H9 (cell line): ENCODE data around the gene TRAPPC2. TPM values are rescaled to one million over a fixed set of nuclear protein-coding genes. Genes with fewer than 3 reads are reported as not detected.

Experiments used
- DNase-seq: peaks from one replicate; pipeline ENCODE4 v3.0.0-alpha.2; 2017
- H2AFZ ChIP-seq: one replicate; pipeline ENCODE4 v1.6.1; 2013; ENCODE audit warnings: mild to moderate bottlenecking, low read length, control low read depth, moderate library complexity
- H2AK5ac ChIP-seq: 2 replicates; pipeline ENCODE4 v1.6.1; 2013; ENCODE audit warnings: low read length, control low read depth, mixed read lengths; ENCODE audit not compliant: insufficient read length
- H2BK120ac ChIP-seq: one replicate; pipeline ENCODE4 v1.6.1; 2013; ENCODE audit warnings: low read depth, mild to moderate bottlenecking, low read length, control low read depth, inconsistent platforms; ENCODE audit not compliant: poor library complexity, severe bottlenecking
- H2BK12ac ChIP-seq: 2 replicates; pipeline ENCODE4 v1.6.1; 2013; ENCODE audit warnings: low read length, control low read depth, mixed read lengths, low read depth; ENCODE audit not compliant: insufficient read length
- H2BK15ac ChIP-seq: 2 replicates; pipeline ENCODE4 v1.6.1; 2013; ENCODE audit warnings: low read depth, low read length, control low read depth
- H2BK20ac ChIP-seq: one replicate; pipeline ENCODE4 v1.6.1; 2013; ENCODE audit warnings: low read depth, mild to moderate bottlenecking, low read length, control low read depth, inconsistent platforms; ENCODE audit not compliant: poor library complexity, severe bottlenecking
- H2BK5ac ChIP-seq: 2 replicates; pipeline ENCODE4 v1.6.1; 2013; ENCODE audit warnings: low read length, control low read depth, mixed read lengths; ENCODE audit not compliant: insufficient read length
- H3K14ac ChIP-seq: 2 replicates; pipeline ENCODE4 v1.6.1; 2013; ENCODE audit warnings: low read length, control low read depth; ENCODE audit not compliant: insufficient read depth
- H3K18ac ChIP-seq: 2 replicates; pipeline ENCODE4 v1.6.1; 2013; ENCODE audit warnings: low read depth, mild to moderate bottlenecking, mixed read lengths, low read length, control low read depth; ENCODE audit not compliant: insufficient read length
- H3K23ac ChIP-seq: 2 replicates; pipeline ENCODE4 v1.6.1; 2013; ENCODE audit warnings: low read length, control low read depth, mixed read lengths, low read depth; ENCODE audit not compliant: insufficient read length
- H3K23me2 ChIP-seq: 2 replicates; pipeline ENCODE4 v1.6.1; 2013; ENCODE audit warnings: low read depth, mild to moderate bottlenecking, mixed read lengths, low read length, control low read depth; ENCODE audit not compliant: insufficient read length, poor library complexity, severe bottlenecking
- H3K27ac ChIP-seq: 2 replicates; pipeline ENCODE4 v1.5.1; 2013; ENCODE audit warnings: low read length, control low read depth, mixed read lengths, low read depth; ENCODE audit not compliant: insufficient read length
- H3K27me3 ChIP-seq: 2 replicates; pipeline ENCODE4 v1.6.1; 2013; ENCODE audit warnings: low read length, control low read depth, inconsistent platforms; ENCODE audit not compliant: insufficient read depth
- H3K4ac ChIP-seq: 2 replicates; pipeline ENCODE4 v1.6.1; 2013; ENCODE audit warnings: low read depth, mild to moderate bottlenecking, control low read depth, inconsistent platforms, low read length, moderate library complexity
- H3K4me1 ChIP-seq: 2 replicates; pipeline ENCODE4 v1.6.1; 2013; ENCODE audit warnings: low read length, control low read depth, inconsistent platforms; ENCODE audit not compliant: insufficient read depth
- H3K4me2 ChIP-seq: 2 replicates; pipeline ENCODE4 v1.6.1; 2013; ENCODE audit warnings: low read length, control low read depth, mixed read lengths; ENCODE audit not compliant: insufficient read length, insufficient read depth
- H3K56ac ChIP-seq: 2 replicates; pipeline ENCODE4 v1.6.1; 2013; ENCODE audit warnings: low read depth, mild to moderate bottlenecking, mixed read lengths, low read length, control low read depth; ENCODE audit not compliant: insufficient read length
- H3K79me1 ChIP-seq: 2 replicates; pipeline ENCODE4 v1.6.1; 2013; ENCODE audit warnings: low read depth, mild to moderate bottlenecking, moderate library complexity, low read length, control low read depth, inconsistent platforms; ENCODE audit not compliant: insufficient read depth, poor library complexity, severe bottlenecking
- H3K79me2 ChIP-seq: 2 replicates; pipeline ENCODE4 v1.6.1; 2013; ENCODE audit warnings: low read length, control low read depth, inconsistent platforms; ENCODE audit not compliant: insufficient read depth
- H3K9ac ChIP-seq: 2 replicates; pipeline ENCODE4 v1.6.1; 2013; ENCODE audit warnings: low read length, control low read depth, mixed read lengths; ENCODE audit not compliant: insufficient read length; ENCODE audit errors: extremely low read depth
- H3K9me3 ChIP-seq: one replicate; pipeline ENCODE4 v1.6.1; 2013; ENCODE audit warnings: low read depth, low read length, inconsistent platforms; ENCODE audit not compliant: control insufficient read depth
- H3T11ph ChIP-seq: one replicate; pipeline ENCODE4 v1.6.1; 2013; ENCODE audit warnings: mild to moderate bottlenecking, low read length, control low read depth, inconsistent platforms
- H4K20me1 ChIP-seq: one replicate; pipeline ENCODE4 v1.6.1; 2013; ENCODE audit not compliant: control insufficient read depth, insufficient read length, insufficient read depth
- H4K5ac ChIP-seq: 2 replicates; pipeline ENCODE4 v1.6.1; 2013; ENCODE audit warnings: low read depth, mild to moderate bottlenecking, mixed read lengths, low read length, control low read depth; ENCODE audit not compliant: insufficient read length
- H4K8ac ChIP-seq: replicated peaks from 2 replicates; pipeline ENCODE4 v1.6.1; 2013; ENCODE audit warnings: low read length, control low read depth, mixed read lengths, low read depth; ENCODE audit not compliant: insufficient read length
- H4K91ac ChIP-seq: 2 replicates; pipeline ENCODE4 v1.6.1; 2013; ENCODE audit warnings: low read depth, mild to moderate bottlenecking, moderate library complexity, mixed read lengths, low read length, control low read depth; ENCODE audit not compliant: insufficient read length
- H3K27ac Mint-ChIP-seq, 3 experiments: 2 replicates in 2 of 3; 3 replicates in 1 of 3; pipeline ENCODE4 v1.8.0; 2020 to 2021; ENCODE audit warnings: mixed read lengths in 3 of 3, mild to moderate bottlenecking in 1 of 3, moderate library complexity in 1 of 3
- H3K27me3 Mint-ChIP-seq: 2 replicates; pipeline ENCODE4 v1.8.0; 2021; ENCODE audit warnings: low read depth, mild to moderate bottlenecking, moderate library complexity, mixed read lengths
- H3K36me3 Mint-ChIP-seq, 3 experiments: 2 replicates in 2 of 3; 3 replicates in 1 of 3; pipeline ENCODE4 v1.8.0; 2020 to 2021; ENCODE audit warnings: low read depth in 3 of 3, mixed read lengths in 3 of 3; ENCODE audit not compliant: insufficient read depth in 1 of 3
- H3K4me1 Mint-ChIP-seq, 2 experiments: 2 replicates each; pipeline ENCODE4 v1.8.0; 2020; ENCODE audit warnings: mixed read lengths in 2 of 2
- H3K4me3 Mint-ChIP-seq, 2 experiments: 2 replicates in 1 of 2; 3 replicates in 1 of 2; pipeline ENCODE4 v1.8.0; 2020 to 2021; ENCODE audit warnings: mild to moderate bottlenecking in 2 of 2, mixed read lengths in 2 of 2, moderate library complexity in 1 of 2
- H3K9me3 Mint-ChIP-seq, 2 experiments: 2 replicates in 1 of 2; 3 replicates in 1 of 2; pipeline ENCODE4 v1.8.0; 2020; ENCODE audit warnings: mild to moderate bottlenecking in 2 of 2, mixed read lengths in 2 of 2, moderate library complexity in 1 of 2
- CTCF ChIP-seq: fragments of 200-600 bp; sonication (generic); conservative IDR thresholded peaks from 3 replicates; pipeline ENCODE4 v1.8.0; 2021; ENCODE audit warnings: antibody characterized with exemption, mild to moderate bottlenecking
- WGBS: extraction: QIAGEN DNeasy Blood & Tissue Kit; methylation state at CpG from one replicate; pipeline ENCODE4 v1.1.7; 2013; ENCODE audit warnings: missing lambda C conversion rate, low lambda C conversion rate, mixed read lengths; ENCODE audit not compliant: insufficient read length; ENCODE audit errors: extremely low coverage; 5-methylcytosine and 5-hydroxymethylcytosine counted together
- total RNA-seq: library from RNA; stranded (reverse); gene quantifications from 2 replicates; pipeline ENCODE4 v1.2.1, GENCODE V29; 2021

The TRAPPC2 gene
- total RNA-seq, 1 experiment from 2014 or later: 13.3 TPM

GRCh38 chrX:13666836-13667235, 67.6 kb downstream of the TRAPPC2 start:
- Mint-ChIP-seq H3K27ac (no peak overlapping the region), H3K27me3 (no peaks in the 10 kb centered on the region; the same call in 1 of the 2 replicates), H3K4me1 (no peaks in the 10 kb centered on the region), H3K4me3 (no peak overlapping the region), H3K36me3 (peaks cover 11 to 24% (median 16%) of the 10 kb centered on the region in 3 experiments; a peak in 6 of 7 replicates), H3K9me3 (peaks cover 29 to 57% of the 10 kb centered on the region in 2 experiments)
- no peak for DNase-seq
- Histone ChIP-seq H3K18ac (no peak overlapping the region), H4K20me1 (no peaks in the 10 kb centered on the region), H3K4ac (no peak overlapping the region), H2AK5ac (no peak overlapping the region), H2BK20ac (no peak overlapping the region), H3K4me2 (no peak overlapping the region), H3K14ac (no peak overlapping the region), H4K5ac (no peak overlapping the region), H2BK5ac (no peak overlapping the region), H3K4me1 (no peaks in the 10 kb centered on the region), H3K56ac (no peak overlapping the region), H3K27me3 (no peaks in the 10 kb centered on the region), H2BK15ac (no peak overlapping the region), H3K9ac (no peak overlapping the region), H2BK120ac (no peak overlapping the region), H2BK12ac (no peak overlapping the region), H3K9me3 (no peaks in the 10 kb centered on the region), H3T11ph (no peak overlapping the region), H3K23me2 (no peaks in the 10 kb centered on the region), H3K23ac (no peak overlapping the region), H2AFZ (no peak overlapping the region), H4K8ac (no peak overlapping the region), H3K79me2 (no peaks in the 10 kb centered on the region), H4K91ac (no peak overlapping the region), H3K79me1 (no peaks in the 10 kb centered on the region), H3K27ac (no peak overlapping the region)
- no peak for TF ChIP-seq CTCF
- no CpG with 5 or more reads among the region's 3 CpGs for WGBS
